ENCODE results near the gene DDX10.

Gene DDX10

GRCh38 chr11:108947654-108948570, 283.0 kb downstream of the DDX10 start:
- DNase-seq, result peak in 1 of 2 donors; percentile 6

DNA sequence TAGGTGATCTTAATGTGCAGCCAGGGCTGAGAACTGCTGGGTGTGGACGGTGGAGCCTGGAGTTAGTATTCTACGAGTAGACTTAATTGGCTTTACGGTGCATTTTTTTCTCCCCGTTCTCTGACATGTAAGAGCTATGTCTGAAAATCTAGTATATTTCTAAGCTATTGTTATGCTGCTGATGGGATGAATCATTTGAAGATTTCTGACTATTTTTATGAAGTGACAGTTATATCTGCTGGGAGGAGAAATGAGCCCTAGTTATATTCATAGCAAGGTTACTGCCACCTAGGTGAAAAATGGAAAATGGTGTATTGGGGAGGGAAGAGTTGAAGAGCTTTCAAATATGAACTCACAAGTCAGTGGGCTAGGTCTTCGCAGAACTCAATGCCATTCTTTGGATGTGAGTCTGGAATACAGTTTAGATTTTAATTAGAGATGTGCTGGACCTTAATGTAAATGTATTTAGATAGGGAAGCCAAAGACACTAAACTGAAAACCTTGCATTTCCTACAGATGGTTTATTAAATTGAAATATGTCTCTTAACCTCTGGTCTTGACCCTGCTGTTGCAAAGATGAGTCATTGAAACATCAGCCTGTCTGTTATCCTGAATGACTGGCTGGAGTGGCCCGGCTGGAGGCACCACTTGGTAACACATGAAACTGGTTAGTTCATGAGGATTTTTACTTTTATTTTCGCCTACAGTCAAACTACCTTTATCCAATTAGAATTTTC, 293.7 kb downstream of the DDX10 start:
- no peak for DNase-seq

- DNase-seq, result no peak
These were observed 294.4 kb downstream of the DDX10 start for GRCh38 chr11:108959105-108959761.

DNA sequence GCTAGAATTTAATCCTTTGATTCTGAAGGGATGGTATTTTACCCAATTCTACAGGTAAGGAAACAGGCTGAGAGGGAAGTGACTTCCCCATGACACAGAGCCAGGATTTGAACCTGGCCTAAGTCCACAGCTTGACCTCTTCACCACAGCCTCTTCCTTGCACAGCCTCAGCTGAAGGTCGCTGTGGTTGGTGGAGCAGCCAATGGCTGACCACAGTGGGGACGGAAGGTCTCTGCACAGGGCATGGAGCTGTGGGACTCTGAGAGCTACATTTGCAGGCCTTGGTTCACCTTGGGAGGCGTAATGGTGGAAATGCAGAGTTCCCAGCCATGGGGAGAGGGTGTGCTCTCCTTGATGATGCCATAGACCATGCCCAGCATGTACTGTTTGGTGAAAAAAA, 295.0 kb downstream of the DDX10 start:
- no peak for DNase-seq

- DNase-seq, result no peak
These were observed 295.6 kb downstream of the DDX10 start for GRCh38 chr11:108960501-108960900.

GRCh38 chr11:108961095-108961494, 296.2 kb downstream of the DDX10 start:
- no peak for DNase-seq

DNA sequence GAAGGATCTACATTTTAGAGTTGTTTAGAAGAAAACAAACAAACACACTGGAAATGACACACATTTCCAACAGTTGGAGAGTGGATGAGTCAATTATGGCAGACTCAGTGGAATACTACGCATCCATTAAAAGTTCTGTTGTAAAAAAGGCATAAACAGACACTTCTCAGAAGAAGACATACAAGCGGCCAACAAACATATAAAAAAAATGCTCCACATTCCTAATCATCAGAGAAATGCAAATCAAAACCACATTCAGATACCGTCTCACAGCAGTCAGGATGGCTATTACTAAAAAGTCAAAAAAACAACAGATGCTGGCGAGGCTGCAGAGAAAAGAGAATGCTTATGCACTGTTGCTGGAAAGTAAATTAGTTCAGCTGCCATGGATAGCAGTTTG, 298.2 kb downstream of the DDX10 start:
- DNase-seq, result no peak

- no peak for DNase-seq
These were observed 300.6 kb downstream of the DDX10 start for GRCh38 chr11:108965306-108966001.

DNA sequence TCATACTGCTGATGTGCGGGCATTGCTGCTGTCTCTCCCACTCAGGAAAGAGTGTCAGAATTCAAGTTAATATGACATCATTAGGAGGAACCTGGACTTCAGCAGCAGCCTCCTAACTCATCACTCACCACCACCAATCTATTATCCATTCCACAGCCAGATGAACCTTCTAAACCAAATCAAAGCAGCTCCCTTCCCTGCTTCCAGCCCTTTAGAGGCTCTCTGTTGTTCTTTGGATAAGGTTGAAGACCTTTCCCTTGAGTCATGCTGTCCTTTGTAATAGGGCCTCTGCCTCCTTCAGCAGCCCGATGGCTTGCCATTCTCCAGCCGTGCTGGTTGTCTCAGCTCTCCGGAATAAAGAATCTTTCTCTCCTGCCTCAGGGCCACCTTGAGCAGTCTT, 301.3 kb downstream of the DDX10 start:
- DNase-seq, result no peak

- no peak for DNase-seq
These were observed 302.1 kb downstream of the DDX10 start for GRCh38 chr11:108966978-108967377.

DNA sequence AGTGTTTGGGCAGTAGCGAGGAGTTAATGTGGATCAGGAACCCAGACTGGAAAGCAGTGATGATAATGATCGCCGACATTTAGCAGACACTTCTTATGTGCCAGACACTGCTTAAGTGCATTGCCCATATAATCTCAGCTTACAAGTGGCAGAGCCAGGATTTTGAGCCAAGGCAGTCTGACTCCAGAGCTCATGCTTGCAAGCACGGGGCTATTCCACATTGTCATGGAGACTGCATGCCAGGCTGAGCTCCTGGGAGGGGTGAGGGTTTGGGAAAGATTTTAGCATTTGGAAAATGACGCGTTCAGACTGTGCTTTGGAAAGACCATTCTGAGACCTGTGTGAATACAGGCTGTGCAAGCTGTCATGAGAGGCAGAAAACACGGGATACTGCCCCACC, 302.7 kb downstream of the DDX10 start:
- DNase-seq, result no peak

DNA sequence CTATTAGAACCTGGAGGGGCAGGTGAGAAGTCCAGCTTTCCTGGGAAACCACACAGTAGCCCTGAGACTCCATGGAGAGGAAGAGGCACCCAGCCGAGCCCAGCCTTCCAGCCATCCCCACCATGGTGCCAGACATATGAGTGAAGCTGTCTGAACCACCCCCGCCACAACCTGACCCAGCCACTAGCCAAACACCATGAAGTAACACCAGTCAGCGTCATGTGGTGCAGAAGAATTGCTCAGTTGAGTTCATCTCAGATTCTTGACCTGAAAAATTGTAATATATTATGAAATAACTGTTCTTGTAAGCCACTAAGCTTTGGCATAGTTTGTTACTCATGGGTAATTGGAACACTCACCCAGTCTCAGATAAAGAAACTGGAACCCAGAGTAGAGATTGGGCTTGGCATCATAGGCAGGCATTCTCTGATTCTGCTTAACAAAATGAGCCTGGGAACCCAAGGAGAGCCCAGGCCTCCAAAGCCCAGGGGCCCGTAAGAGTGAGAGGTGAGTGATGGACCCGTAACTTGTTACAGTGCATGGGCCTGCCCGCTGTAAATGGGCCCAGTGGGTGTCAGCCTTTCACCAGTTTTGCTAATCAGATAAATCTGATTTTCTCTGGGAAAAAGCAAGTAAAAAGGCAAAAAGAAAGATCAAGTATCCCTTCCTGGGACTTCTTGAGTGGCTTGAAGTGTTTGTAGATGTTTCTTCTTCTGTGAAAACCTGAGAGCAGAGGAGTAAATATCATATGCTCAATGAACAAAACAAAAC, 305.5 kb downstream of the DDX10 start:
- DNase-seq, result no peak

DNA sequence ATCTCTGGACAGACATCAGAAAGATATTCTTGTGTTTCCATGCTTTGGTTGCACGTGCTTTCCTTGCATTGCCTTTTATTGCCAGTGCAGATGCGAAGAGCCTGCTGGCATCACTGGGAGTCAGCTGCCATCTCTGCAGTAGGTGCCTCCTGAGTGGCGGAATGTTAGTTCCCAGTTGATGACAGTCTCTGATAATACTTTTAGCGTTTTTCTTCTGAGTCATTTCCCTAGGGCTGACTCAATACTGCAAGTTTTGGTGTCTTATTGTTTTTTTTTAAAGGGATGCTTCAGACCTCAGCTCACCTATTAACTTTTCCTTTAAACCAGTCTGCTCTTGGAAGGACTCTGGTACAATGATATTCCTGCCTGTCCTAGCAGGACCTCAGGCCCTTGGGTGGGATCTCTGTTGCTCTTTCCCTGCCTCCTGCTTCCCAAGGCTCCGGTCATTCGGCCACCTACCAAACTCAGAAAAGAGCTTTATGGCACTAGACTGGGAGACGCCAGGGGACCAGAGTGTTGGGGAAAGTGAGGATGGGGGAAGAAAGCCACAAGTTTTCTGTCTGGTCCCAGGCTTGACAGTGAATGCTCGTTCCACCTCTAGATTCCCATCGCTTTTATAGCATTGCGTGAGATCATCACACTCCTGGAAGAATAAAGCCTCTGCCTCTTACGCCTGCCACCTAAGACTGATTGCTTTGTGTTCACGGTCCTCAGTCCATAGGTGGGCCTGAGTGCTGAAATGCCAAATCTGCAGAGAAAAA, 308.7 kb downstream of the DDX10 start:
- DNase-seq, result no peak

DNA sequence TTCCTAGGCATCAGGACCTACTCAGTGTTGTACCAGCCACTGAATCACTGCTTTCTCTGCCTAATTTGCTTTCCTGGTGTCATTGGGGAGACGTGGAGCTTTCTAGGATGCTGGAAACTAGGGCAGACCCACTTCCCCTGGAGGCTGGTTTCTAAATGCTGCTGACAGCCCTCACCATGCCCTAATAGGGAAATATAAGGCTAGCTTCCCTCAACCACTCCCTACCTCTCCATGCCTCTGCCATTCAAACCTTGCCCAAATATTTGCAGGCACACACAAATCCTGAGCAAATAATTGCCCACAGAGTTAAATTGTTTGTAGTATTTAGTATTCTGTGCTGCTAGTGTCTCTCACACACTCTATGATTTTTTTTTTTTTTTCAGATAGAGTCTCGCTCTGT, 310.2 kb downstream of the DDX10 start:
- DNase-seq, result no peak

DNA sequence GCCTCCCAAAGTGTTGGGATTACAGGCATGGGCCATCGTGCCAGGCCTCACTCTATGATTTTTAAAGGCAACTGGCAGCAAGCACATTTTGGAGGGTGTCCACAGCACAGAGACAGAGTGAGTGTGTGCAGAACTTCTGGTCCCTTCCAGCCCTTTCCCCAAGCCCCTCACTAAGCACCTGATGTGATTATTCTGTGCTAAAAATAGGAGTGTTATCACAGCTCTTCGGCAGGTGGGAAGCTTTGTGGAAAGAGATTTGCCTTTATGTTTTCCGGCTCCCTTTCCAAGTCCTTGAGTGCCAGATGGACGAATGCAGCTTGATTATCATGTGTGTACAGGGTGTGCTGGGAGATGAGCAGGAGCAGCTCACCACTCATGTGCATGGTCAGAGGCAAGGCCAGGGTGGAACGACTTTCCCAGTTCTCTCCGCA, 310.8 kb downstream of the DDX10 start:
- no peak for DNase-seq

DNA sequence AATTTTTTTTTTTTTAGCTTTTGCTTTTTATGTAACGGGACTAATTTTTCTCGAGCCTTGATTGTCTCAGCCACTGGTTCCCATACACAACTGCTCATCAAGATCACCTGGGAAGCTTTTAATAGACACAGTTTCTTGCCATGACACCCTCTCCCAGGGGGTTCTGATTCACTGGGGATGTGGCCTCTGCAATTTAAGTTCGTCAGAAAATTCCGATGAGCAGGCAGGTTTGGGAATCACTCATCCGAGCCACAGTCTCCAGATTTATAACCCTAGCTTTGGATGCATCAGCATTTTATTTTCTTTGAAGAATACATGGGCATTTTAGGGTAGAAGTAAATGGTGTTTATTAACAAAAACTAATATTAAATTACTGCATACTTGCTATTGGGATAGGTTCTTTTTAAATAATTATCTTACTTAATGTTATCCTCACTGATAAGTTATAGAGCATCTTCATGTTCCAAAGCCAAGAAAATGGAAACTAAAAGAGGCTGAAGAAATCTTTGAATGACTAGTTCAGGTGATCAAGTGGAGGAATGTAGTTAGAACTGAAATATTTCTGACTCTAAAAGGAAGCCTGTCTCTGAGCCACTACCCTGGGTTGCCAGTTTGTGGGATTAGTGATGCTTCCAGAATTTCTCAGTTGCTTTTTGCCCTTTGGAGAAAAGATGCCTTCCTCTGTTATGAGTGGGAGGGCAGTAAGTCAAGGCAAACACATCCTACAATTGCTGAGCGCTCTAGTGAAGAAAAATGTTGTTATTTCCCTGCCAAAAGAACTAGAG, 319.0 kb downstream of the DDX10 start:
- no peak for DNase-seq

DNA sequence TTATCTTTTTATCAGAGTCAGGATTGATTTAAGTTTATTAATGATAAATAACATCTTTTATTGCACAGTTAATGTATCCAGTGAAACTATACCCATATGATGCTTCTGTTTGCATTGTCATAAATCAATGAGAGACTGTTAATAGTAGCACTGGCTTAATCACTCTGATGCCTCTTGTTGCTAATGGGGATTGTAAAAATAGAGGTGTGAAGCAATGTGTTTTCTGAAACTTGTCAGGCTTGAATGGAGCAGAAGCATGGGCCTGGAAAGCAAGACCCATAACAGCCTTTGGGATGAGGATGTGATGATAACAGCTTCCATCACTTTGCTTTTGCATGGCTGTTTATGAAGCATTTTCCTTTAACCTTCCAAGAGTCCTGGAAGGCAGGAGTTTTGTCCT, 319.7 kb downstream of the DDX10 start:
- DNase-seq, result no peak

- DNase-seq, result no peak
These were observed 320.5 kb downstream of the DDX10 start for GRCh38 chr11:108985236-108985944.

- no peak for DNase-seq
These were observed 321.0 kb downstream of the DDX10 start for GRCh38 chr11:108985945-108986279.
